ENCODE measurements around the gene ANKRD39. TPM values are rescaled to one million over a fixed set of nuclear protein-coding genes. Genes with fewer than 3 reads are reported as not detected.
A peak's percentile ranks its signal among the peaks of the same experiment; 100 is the strongest.

The ANKRD39 gene
- total and polyA plus RNA-seq, 7 donors, result 11.4 to 34.1 (median 14.8) TPM

- H3K27ac ChIP-seq, result peak overlapping the region in 3 of 4 donors; percentile 47 to 62 (median 55)
These were observed 41.6 kb upstream of the ANKRD39 start for GRCh38 chr2:96899413-96899741.

GRCh38 chr2:96898641-96899412, 41.0 kb upstream of the ANKRD39 start:
- TF ChIP-seq CTCF (IDR thresholded peaks at IDR 0.05), result no peak
- no peak for TF ChIP-seq EP300 (IDR thresholded peaks at IDR 0.05)
- TF ChIP-seq POLR2A (IDR thresholded peaks at IDR 0.05), result no peak
- TF ChIP-seq POLR2AphosphoS5 (IDR thresholded peaks at IDR 0.05), result no peak
- DNase-seq, result no peak
- Histone ChIP-seq H3K27ac (peak overlapping the region in 3 of 4 donors; percentile 47 to 62 (median 55)), H3K4me1 (peaks cover 0 to 47% (median 42%) of the 10 kb centered on the region in 4 donors), H3K36me3 (no peaks in the 10 kb centered on the region), H3K27me3 (no peaks in the 10 kb centered on the region), H3K4me3 (no peak overlapping the region), H3K9me3 (no peaks in the 10 kb centered on the region)
- WGBS, 2 donors, result 79% methylated on average over 11 of the region's 11 CpGs
- intact Hi-C loops (cut with DNase I), result no loop called here

More at GRCh38 chr2:96899413-96899741, 41.6 kb upstream of the ANKRD39 start:
- Histone ChIP-seq H3K27me3 (no peaks in the 10 kb centered on the region), H3K36me3 (no peaks in the 10 kb centered on the region), H3K4me3 (no peak overlapping the region), H3K4me1 (peaks cover 0 to 52% (median 47%) of the 10 kb centered on the region in 4 donors), H3K9me3 (no peaks in the 10 kb centered on the region)
- WGBS, 2 donors, result 90 to 95% methylated on average over 4 of the region's 4 CpGs
- no peak for DNase-seq
- TF ChIP-seq EP300 (IDR thresholded peaks at IDR 0.05) (no peak), CTCF (IDR thresholded peaks at IDR 0.05) (no peak), POLR2AphosphoS5 (IDR thresholded peaks at IDR 0.05) (no peak), POLR2A (IDR thresholded peaks at IDR 0.05) (no peak)
- intact Hi-C loops (cut with DNase I), result no loop called here

GRCh38 chr2:96898135-96898505, 40.3 kb upstream of the ANKRD39 start:
- Histone ChIP-seq H3K4me1 (peaks cover 0 to 46% (median 37%) of the 10 kb centered on the region in 4 donors), H3K27ac (peak overlapping the region in 1 of 4 donors; percentile 47), H3K36me3 (no peaks in the 10 kb centered on the region), H3K27me3 (no peaks in the 10 kb centered on the region), H3K4me3 (no peak overlapping the region), H3K9me3 (no peaks in the 10 kb centered on the region)
- WGBS, 2 donors, result 78 to 88% methylated on average over 8 of the region's 8 CpGs
- intact Hi-C loops (cut with DNase I), result no loop called here
- TF ChIP-seq EP300 (IDR thresholded peaks at IDR 0.05), result no peak
- TF ChIP-seq CTCF (IDR thresholded peaks at IDR 0.05), result no peak
- TF ChIP-seq POLR2A (IDR thresholded peaks at IDR 0.05), result no peak
- TF ChIP-seq POLR2AphosphoS5 (IDR thresholded peaks at IDR 0.05), result no peak
- DNase-seq, result no peak

- DNase-seq, result no peak
- Histone ChIP-seq H3K27me3 (no peaks in the 10 kb centered on the region), H3K27ac (peak overlapping the region in 1 of 4 donors; percentile 76), H3K9me3 (no peaks in the 10 kb centered on the region), H3K4me3 (no peak overlapping the region), H3K4me1 (peaks cover 0 to 46% (median 37%) of the 10 kb centered on the region in 4 donors), H3K36me3 (no peaks in the 10 kb centered on the region)
- no peak for TF ChIP-seq POLR2AphosphoS5 (IDR thresholded peaks at IDR 0.05)
- no peak for TF ChIP-seq CTCF (IDR thresholded peaks at IDR 0.05)
- no peak for TF ChIP-seq POLR2A (IDR thresholded peaks at IDR 0.05)
- TF ChIP-seq EP300 (IDR thresholded peaks at IDR 0.05), result no peak
- intact Hi-C loops (cut with DNase I), result no loop called here
- 71 to 82% methylated on average over 11 of the region's 11 CpGs for WGBS, 2 donors
These were observed 39.8 kb upstream of the ANKRD39 start for GRCh38 chr2:96897491-96898134.
